NCI-H2081 (cell line): ENCODE results near the gene ZXDC.
A peak's percentile ranks its signal among the peaks of the same experiment; 100 is the strongest.

ENCODE experiments used
- DNase-seq, 2 experiments: peaks; one replicate each; lab custom pipeline; 2025; lab: John Stamatoyannopoulos, UW

ZXDC gene

GRCh38 chr3:126452213-126452612 is 23.5 kb downstream of the ZXDC start:
- DNase-seq, result peak; percentile 45 to 85

DNA sequence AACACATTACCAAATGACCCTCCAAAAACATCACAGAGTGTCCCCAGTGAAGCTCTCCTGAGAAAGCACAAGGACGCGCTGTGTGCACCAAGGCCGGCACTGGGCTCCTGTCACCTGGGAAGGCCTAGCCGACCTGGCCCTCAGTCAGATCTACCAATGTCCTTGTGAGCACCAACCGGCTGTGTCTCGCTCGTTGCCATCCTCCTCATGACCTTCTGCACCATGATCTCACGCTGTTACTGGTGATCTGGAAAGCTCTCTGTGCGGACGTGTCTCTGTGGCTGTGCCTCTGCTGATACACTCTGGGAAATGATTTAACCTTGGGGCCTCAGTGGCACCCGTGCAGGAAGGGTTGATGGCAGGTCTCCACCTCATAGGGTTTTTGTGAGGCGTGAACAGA is 24.2 kb downstream of the ZXDC start:
- DNase-seq, result no peak

DNA sequence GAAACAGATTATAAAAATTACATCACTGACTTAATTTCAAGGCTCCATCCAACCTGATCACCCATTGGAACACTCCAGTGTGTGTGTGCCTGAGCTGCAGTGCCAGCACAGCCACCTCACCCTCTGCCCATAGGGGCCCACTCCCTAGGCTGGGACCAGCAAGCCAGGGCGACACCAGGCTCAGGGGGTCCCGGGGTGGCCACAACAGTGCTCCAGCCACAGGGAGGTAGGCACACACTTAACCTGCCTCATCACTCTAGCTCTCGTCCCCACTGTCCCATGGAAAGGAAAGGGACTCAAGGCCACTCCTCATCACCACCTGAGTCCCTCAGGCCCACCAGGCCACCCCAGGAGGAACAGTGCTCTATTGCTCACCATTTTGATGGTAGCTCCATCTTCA is 24.9 kb downstream of the ZXDC start:
- DNase-seq, result no peak

DNA sequence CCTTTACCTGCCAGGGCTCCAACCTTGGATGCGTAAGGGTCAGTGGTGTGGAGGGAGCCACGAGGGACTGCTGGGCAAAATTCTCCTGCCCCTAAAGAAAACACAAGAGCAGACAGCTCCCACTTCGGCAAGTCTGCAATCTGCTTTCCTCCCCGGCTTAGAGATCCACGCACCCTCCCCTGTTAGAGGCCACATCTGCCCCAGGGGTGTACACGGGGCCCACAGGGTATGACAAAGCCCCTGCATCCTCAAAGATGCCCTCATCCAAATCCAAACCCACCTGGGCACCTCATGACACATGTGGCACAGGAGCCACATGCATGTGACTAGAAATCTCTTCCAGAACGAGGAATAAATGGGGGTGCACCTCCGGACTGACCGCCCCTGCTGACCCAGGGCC is 25.5 kb downstream of the ZXDC start:
- no peak for DNase-seq

DNA sequence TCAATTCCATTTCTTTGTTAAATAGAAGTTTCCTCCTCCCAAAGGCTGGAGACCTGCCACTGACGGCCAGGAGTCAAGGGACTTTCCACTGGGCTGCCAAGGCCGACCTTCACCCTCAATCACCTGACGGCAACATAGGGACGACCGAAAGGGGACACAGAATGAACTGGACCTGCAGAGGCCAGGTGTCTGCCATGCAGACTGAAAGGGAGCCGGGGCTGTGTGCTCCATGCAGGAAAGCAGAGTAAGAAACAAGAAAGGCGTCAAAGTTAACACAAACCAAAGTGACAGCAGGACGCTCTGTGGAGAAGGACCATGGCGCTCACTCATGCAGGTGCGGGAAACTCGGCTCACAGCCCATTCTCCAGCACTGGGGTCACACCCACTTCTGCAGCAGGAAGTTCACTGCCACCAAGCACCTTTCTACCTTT is 26.1 kb downstream of the ZXDC start:
- DNase-seq, result no peak

GRCh38 chr3:126448893-126449180 is 26.9 kb downstream of the ZXDC start:
- no peak for DNase-seq

DNA sequence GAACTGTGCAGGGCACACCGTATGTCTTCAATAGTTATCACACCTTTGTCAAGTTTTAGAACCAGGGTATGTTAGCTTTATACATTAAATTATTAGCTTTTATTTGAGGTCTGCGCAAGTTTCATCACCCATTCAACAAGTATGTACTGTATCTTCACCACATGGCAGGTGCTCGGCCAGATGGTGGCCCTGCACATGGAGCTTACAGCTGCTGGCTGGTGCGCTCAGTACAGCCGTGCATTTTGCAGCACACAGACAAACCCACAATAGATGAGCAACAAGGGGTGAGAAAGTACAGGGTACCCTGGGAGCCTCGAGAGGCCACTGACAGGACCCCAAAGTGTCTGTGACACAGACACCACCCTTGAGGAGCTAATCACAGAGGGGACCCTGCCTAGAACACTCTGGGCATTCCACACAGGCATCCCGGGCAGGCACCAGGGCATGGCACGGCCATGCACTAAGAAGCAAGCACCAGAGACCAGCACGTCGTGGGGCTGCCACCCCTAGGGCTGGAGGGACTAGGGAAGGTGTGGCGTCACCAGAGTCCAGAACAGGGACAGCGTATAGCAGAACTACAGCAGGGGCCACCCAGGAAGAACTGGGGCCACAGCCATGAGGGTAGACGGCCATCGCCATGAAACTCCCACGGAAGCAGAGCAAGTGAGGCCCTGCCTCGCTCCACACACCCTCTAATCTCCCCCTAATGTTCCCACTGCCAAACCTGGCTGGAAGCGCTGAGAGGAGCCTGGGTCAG is 27.4 kb downstream of the ZXDC start:
- DNase-seq, result no peak

DNA sequence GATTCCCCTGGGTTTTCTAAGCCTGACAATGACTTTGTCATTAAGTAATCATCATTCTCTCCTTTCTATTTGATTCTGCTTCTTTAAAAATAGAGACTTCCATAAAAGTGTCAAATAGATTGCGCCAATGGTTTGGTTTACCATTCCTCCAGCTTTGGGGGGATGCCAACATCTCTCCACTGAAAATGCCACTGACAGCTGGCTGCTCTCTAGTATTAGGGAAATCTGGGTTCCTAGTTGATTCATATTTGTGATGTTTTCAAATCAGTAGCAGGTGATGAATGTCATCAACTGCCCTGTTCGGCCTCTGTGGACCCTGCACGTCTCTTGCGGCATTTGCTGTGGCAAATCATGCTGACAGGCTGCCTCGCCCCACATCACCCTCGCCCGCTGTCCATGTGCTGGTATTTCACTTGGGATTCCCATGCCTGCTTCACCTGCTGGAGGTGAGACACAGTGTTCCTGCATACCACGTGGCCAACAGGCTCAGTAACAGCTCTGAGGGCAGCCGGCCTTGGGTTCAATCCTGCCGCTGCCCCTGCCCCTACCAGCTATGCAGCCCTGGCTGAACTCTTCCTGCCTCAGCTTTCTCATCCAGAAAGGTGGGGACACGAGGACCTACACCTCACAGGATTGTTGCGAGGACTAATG is 28.1 kb downstream of the ZXDC start:
- no peak for DNase-seq

DNA sequence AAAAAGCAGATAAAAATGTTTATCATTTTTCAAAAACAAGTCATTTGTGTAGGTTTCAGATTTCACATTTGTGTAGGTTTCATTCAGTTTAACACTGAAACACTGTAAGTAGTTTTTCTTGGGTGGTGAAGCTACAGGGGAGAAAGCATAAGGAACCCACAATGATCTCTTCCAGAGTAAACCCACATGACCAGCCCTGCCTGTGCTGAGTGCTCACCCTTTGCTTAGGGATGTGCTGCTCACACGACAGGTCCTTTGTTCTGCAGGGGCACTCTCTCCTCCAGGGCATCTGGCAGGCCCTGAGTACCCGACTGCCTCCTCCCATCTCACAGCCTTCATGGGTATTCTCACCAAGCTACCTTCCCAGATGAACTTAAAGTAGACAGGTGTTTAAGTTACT is 28.9 kb downstream of the ZXDC start:
- DNase-seq, result peak in 1 of 2 experiments; percentile 11

GRCh38 chr3:126446301-126446700 is 29.4 kb downstream of the ZXDC start:
- no peak for DNase-seq

- DNase-seq, result no peak
Measured at GRCh38 chr3:126445506-126445905, 30.2 kb downstream of the ZXDC start.

GRCh38 chr3:126442856-126443242 is 32.8 kb downstream of the ZXDC start:
- DNase-seq, result no peak

DNA sequence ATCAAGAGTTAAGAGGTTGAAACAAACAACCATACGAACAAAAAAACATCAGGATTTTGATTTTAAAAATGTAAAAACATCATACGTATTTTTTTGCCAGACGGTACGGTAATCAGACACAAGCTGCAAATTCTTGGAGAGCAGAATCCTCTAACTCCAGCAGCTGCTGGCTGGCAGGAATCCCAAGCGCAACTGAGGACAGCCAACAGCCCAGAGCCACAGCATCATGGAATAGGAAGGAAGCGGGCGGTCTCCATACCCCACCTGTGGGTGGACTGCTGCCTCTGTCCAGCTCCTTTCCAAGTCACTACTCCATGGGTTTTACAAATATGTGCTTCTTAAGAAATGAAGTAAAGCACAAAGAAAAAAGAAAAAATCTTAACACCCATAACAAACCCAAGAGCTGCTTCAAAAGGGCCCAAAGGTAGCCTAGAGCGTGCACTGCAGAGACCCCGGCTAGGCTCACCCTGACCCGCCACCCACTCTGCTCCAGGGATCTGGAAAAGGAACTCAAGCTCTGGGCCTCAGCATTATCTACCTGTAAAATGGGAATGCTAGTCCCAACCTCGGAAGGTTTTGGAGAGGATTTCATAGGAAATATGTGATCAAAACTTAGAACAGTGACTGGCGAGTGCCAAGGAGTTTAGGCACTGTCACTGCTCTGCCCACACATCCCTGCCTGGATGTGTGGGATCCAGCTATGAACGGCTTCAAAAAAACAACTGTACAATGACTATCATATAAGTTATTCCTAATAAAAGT is 33.4 kb downstream of the ZXDC start:
- no peak for DNase-seq

GRCh38 chr3:126441256-126441880 is 34.3 kb downstream of the ZXDC start:
- DNase-seq, result no peak

DNA sequence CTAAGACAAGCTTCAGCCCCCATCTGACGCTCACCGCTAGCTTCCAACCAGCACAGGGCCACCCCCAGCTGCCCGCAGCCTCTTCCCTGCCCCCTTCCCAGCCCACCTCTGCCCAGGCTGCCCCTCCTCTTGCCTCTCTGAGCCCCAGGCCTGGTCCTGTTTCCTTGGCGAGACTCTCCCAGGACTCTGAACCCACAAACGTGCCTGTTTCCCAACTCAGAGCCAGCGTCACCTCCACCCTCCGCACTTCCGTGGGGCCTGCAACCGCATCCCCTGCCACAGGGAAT is 35.0 kb downstream of the ZXDC start:
- DNase-seq, result no peak

GRCh38 chr3:126439968-126440708 is 35.6 kb downstream of the ZXDC start:
- DNase-seq, result no peak

DNA sequence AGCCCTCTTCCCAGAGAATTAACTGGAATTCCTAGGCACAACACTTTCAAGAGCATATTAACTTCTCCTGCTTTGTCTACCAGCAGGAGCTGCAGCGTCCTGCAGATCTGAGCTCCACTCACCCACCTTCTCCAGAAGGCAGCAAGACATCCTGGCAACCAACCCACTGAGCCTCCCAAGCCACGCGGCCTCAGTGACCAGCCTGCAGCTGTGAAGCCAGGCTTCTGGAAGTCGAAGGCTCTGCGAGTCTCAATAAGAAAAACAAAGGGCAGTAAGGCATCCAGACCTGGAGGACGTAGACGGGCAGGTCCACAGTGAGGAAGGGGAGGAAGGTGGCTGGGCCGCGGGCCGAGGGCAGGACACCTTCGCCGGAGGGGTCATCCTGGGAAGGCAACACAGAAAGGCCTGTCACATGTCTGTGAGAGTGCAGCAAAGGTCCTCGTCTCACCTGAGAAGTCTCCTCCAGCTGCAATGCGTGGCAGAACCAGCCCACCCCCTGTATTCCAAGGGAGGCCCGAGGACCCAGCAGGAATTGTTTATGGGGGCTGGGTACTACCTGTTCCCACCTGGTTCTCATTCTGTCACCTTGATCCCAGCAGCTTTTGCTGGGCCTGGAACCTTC is 36.2 kb downstream of the ZXDC start:
- no peak for DNase-seq

GRCh38 chr3:126438746-126439145 is 36.9 kb downstream of the ZXDC start:
- no peak for DNase-seq

GRCh38 chr3:126438186-126438585 is 37.5 kb downstream of the ZXDC start:
- no peak for DNase-seq

GRCh38 chr3:126436826-126437717 is 38.6 kb downstream of the ZXDC start:
- DNase-seq, result no peak
